ENCODE measurements around the gene APOBEC3H.

- no peak for TF ChIP-seq POLR2A (IDR thresholded peaks at IDR 0.05)
- TF ChIP-seq POLR2AphosphoS5 (IDR thresholded peaks at IDR 0.05), result peak in 1 of 2 donors; percentile 61
- TF ChIP-seq, protein P1, sequence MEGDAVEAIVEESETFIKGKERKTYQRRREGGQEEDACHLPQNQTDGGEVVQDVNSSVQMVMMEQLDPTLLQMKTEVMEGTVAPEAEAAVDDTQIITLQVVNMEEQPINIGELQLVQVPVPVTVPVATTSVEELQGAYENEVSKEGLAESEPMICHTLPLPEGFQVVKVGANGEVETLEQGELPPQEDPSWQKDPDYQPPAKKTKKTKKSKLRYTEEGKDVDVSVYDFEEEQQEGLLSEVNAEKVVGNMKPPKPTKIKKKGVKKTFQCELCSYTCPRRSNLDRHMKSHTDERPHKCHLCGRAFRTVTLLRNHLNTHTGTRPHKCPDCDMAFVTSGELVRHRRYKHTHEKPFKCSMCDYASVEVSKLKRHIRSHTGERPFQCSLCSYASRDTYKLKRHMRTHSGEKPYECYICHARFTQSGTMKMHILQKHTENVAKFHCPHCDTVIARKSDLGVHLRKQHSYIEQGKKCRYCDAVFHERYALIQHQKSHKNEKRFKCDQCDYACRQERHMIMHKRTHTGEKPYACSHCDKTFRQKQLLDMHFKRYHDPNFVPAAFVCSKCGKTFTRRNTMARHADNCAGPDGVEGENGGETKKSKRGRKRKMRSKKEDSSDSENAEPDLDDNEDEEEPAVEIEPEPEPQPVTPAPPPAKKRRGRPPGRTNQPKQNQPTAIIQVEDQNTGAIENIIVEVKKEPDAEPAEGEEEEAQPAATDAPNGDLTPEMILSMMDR (IDR thresholded peaks at IDR 0.05), result no peak
Observed at GRCh38 chr22:39090426-39091064, 6.5 kb upstream of the APOBEC3H start.
